ENCODE results near the gene NEGR1.

- TF ChIP-seq EP300 (IDR thresholded peaks at IDR 0.05; ENCODE audit: low read depth) (no peak), CTCF (IDR thresholded peaks at IDR 0.05) (no peak), POLR2AphosphoS5 (IDR thresholded peaks at IDR 0.05) (no peak), POLR2A (IDR thresholded peaks at IDR 0.05) (no peak)
Measured at GRCh38 chr1:71785450-71785849, 496.9 kb downstream of the NEGR1 start.

Data from transverse colon (tissue), 4 donors.